Measurements from ENCODE around the gene CDK5R1.

Gene CDK5R1

DNA sequence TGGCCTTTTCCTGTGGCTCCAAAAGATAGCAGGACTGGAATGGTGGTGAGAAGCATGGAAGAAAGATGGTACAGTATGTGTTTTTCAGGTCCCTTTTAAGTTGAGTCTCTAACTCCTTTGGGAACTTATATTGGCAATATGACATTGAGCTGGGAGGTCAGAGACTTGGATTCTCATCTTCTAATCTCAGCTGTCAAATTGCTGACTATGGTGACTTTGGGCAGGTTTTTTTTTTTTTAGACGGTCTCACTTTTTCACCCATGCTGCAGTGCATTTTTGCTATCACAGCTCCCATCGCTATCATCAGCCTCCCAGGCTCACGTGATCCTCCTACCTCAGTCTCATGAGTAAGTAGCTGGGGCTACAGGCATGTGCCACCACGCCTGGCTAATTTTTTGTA, 15.1 kb upstream of the CDK5R1 start:
- no peaks in the 10 kb centered on the region for H3K9me3 ChIP-seq (replicated peaks; ENCODE audit: insufficient read depth, low read length)
- peaks cover 3% of the 10 kb centered on the region; the same call in 1 of the 2 replicates for H3F3A ChIP-seq (ENCODE audit: insufficient read depth, low read length)
- H3K27me3 ChIP-seq (replicated peaks; ENCODE audit: insufficient read depth, low read length), result no peaks in the 10 kb centered on the region
- H3K4me1 ChIP-seq (ENCODE audit: low read length), result no peaks in the 10 kb centered on the region
- H3K79me2 ChIP-seq (ENCODE audit: low read length), result peaks cover 61% of the 10 kb centered on the region
- no peak overlapping the region for H3K4me3 ChIP-seq (ENCODE audit: low read length)
- TF ChIP-seq, protein P1, sequence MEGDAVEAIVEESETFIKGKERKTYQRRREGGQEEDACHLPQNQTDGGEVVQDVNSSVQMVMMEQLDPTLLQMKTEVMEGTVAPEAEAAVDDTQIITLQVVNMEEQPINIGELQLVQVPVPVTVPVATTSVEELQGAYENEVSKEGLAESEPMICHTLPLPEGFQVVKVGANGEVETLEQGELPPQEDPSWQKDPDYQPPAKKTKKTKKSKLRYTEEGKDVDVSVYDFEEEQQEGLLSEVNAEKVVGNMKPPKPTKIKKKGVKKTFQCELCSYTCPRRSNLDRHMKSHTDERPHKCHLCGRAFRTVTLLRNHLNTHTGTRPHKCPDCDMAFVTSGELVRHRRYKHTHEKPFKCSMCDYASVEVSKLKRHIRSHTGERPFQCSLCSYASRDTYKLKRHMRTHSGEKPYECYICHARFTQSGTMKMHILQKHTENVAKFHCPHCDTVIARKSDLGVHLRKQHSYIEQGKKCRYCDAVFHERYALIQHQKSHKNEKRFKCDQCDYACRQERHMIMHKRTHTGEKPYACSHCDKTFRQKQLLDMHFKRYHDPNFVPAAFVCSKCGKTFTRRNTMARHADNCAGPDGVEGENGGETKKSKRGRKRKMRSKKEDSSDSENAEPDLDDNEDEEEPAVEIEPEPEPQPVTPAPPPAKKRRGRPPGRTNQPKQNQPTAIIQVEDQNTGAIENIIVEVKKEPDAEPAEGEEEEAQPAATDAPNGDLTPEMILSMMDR (IDR thresholded peaks at IDR 0.05; ENCODE audit: low read length), result no peak
- TF ChIP-seq EZH2phosphoT487 (IDR thresholded peaks at IDR 0.05; ENCODE audit: low read length), result no peak
- TF ChIP-seq EZH2 (optimal IDR thresholded peaks at IDR 0.05; ENCODE audit: low read depth, low read length), result no peak
- no peak overlapping the region for H3K4me2 ChIP-seq (ENCODE audit: low read depth, low read length)
- no peaks in the 10 kb centered on the region for H3K9me2 ChIP-seq (replicated peaks; ENCODE audit: insufficient read depth, low read length)
- H3K27ac ChIP-seq (ENCODE audit: low read length), result no peak overlapping the region
- peaks cover 10% of the 10 kb centered on the region; the same call in 1 of the 2 replicates for H4K20me1 ChIP-seq (ENCODE audit: insufficient read depth, low read length)
- no peak overlapping the region for H2AFZ ChIP-seq (ENCODE audit: low read length)
- H3K9ac ChIP-seq (ENCODE audit: low read length), result no peak overlapping the region
- DNase-seq, result no peak
- H3K36me3 ChIP-seq (replicated peaks; ENCODE audit: insufficient read depth, low read length), result peaks cover 42% of the 10 kb centered on the region

DNA sequence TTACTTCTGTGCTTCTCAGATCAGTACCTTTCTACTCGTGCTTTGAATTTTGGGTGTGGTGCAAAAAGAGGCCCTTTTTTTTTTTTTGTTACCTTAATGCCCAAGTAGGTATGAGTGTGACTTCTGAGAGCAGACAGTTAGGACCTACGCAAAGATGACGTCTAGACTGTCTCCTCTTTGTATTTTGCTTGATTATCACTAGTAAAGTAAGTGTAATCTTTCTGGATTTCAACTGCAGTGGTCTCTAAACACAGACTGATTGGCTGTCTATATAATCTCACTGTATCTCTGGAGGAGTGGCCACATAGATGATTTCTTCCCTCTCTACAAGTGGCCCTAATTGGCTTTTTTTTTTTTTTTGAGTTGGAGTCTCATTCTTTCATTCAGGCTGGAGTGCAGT, 11.5 kb upstream of the CDK5R1 start:
- Histone ChIP-seq H3K36me3 (replicated peaks; ENCODE audit: insufficient read depth, low read length) (peaks cover 34% of the 10 kb centered on the region), H4K20me1 (ENCODE audit: insufficient read depth, low read length) (0 out of 2 replicates have a peak, but pooled peaks cover 4% of the 10 kb centered on the region), H3K9me3 (replicated peaks; ENCODE audit: insufficient read depth, low read length) (no peaks in the 10 kb centered on the region), H3K4me1 (ENCODE audit: low read length) (peaks cover 4% of the 10 kb centered on the region; the same call in 1 of the 2 replicates), H3K9ac (ENCODE audit: low read length) (no peak overlapping the region), H2AFZ (ENCODE audit: low read length) (no peak overlapping the region), H3K4me3 (ENCODE audit: low read length) (no peak overlapping the region), H3K27ac (ENCODE audit: low read length) (no peak overlapping the region), H3K79me2 (ENCODE audit: low read length) (peaks cover 34% of the 10 kb centered on the region), H3K4me2 (ENCODE audit: low read depth, low read length) (no peak overlapping the region), H3F3A (ENCODE audit: insufficient read depth, low read length) (peaks cover 7% of the 10 kb centered on the region), H3K27me3 (replicated peaks; ENCODE audit: insufficient read depth, low read length) (no peaks in the 10 kb centered on the region), H3K9me2 (replicated peaks; ENCODE audit: insufficient read depth, low read length) (no peaks in the 10 kb centered on the region)
- TF ChIP-seq, protein P1 (IDR thresholded peaks at IDR 0.05; ENCODE audit: low read length), result no peak
- TF ChIP-seq EZH2 (optimal IDR thresholded peaks at IDR 0.05; ENCODE audit: low read depth, low read length) (no peak), EZH2phosphoT487 (IDR thresholded peaks at IDR 0.05; ENCODE audit: low read length) (no peak)
- DNase-seq, result no peak

DNA sequence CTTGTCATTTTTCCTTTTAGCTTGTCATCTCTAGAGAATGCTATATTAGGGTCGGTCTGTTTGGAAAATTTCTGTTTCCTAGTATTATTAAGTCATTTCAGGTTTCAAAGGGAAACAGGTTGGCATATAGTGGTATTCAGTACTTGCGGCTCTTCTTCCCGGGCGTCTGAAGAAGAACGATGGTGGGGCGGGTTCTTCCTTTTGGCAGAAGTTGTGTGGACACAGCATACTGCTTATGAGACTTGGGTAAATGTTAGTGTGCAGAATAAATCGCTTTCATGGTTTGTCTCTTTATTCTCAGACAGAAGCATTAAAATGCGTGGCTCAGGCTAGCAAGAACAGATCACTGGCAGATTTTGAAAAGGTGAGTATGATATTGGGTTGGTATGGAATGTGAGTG, 9.6 kb upstream of the CDK5R1 start:
- Histone ChIP-seq H3K9me2 (replicated peaks; ENCODE audit: insufficient read depth, low read length) (no peaks in the 10 kb centered on the region), H3K4me2 (ENCODE audit: low read depth, low read length) (no peak overlapping the region), H3K27ac (ENCODE audit: low read length) (no peak overlapping the region), H3K9ac (ENCODE audit: low read length) (no peak overlapping the region), H4K20me1 (ENCODE audit: insufficient read depth, low read length) (no peaks in the 10 kb centered on the region), H3K36me3 (replicated peaks; ENCODE audit: insufficient read depth, low read length) (peaks cover 30% of the 10 kb centered on the region), H3K27me3 (replicated peaks; ENCODE audit: insufficient read depth, low read length) (no peaks in the 10 kb centered on the region), H3F3A (ENCODE audit: insufficient read depth, low read length) (peaks cover 15% of the 10 kb centered on the region), H3K9me3 (replicated peaks; ENCODE audit: insufficient read depth, low read length) (no peaks in the 10 kb centered on the region), H3K79me2 (ENCODE audit: low read length) (0 out of 2 replicates have a peak, but pooled peaks cover 16% of the 10 kb centered on the region), H2AFZ (ENCODE audit: low read length) (no peak overlapping the region), H3K4me3 (ENCODE audit: low read length) (no peak overlapping the region), H3K4me1 (ENCODE audit: low read length) (peaks cover 21% of the 10 kb centered on the region)
- TF ChIP-seq EZH2 (optimal IDR thresholded peaks at IDR 0.05; ENCODE audit: low read depth, low read length) (no peak), EZH2phosphoT487 (IDR thresholded peaks at IDR 0.05; ENCODE audit: low read length) (no peak)
- DNase-seq, result no peak

DNA sequence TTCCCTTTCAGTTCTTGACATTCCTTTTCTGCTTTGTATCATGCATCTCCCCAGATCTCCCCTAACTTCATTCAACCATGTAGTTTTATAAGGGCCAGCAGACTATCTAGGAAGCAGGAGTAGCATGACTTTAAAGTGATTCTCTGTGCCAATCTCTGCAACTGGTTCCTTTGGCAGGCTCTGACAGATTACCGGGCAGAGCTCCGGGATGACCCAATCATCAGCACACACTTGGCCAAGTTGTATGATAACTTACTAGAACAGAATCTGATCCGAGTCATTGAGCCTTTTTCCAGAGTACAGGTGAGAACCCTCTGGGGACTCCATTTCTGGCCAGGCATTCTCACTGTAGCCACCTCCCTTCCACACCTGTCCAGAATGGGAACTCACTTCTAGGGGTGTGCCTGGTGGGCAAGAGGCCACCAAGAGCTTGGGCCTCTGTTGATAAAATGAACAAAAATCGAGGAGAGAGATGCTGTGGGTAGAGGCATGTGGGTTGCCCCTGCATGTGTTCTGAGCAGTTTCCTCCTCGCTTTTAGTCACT, 7.6 kb upstream of the CDK5R1 start:
- Histone ChIP-seq H3K9me2 (replicated peaks; ENCODE audit: insufficient read depth, low read length) (no peaks in the 10 kb centered on the region), H3K27ac (ENCODE audit: low read length) (no peak overlapping the region), H3F3A (ENCODE audit: insufficient read depth, low read length) (peaks cover 35% of the 10 kb centered on the region), H3K9ac (ENCODE audit: low read length) (no peak overlapping the region), H3K4me1 (ENCODE audit: low read length) (peaks cover 38% of the 10 kb centered on the region), H3K79me2 (ENCODE audit: low read length) (0 out of 2 replicates have a peak, but pooled peaks cover 11% of the 10 kb centered on the region), H4K20me1 (ENCODE audit: insufficient read depth, low read length) (no peaks in the 10 kb centered on the region), H3K4me3 (ENCODE audit: low read length) (no peak overlapping the region), H3K9me3 (replicated peaks; ENCODE audit: insufficient read depth, low read length) (no peaks in the 10 kb centered on the region), H3K27me3 (replicated peaks; ENCODE audit: insufficient read depth, low read length) (no peaks in the 10 kb centered on the region), H2AFZ (ENCODE audit: low read length) (no peak overlapping the region), H3K36me3 (replicated peaks; ENCODE audit: insufficient read depth, low read length) (peaks cover 24% of the 10 kb centered on the region; the same call in 1 of the 2 replicates), H3K4me2 (ENCODE audit: low read depth, low read length) (no peak overlapping the region)
- DNase-seq, result no peak
- TF ChIP-seq EZH2 (optimal IDR thresholded peaks at IDR 0.05; ENCODE audit: low read depth, low read length) (no peak), EZH2phosphoT487 (IDR thresholded peaks at IDR 0.05; ENCODE audit: low read length) (no peak)
- TF ChIP-seq, protein P1 (IDR thresholded peaks at IDR 0.05; ENCODE audit: low read length), result no peak
